ENCODE data around the gene RTEL1. TPM values are rescaled to one million over a fixed set of nuclear protein-coding genes. Genes with fewer than 3 reads are reported as not detected.

The RTEL1 gene
- total RNA-seq, 1 experiment from 2014 or later, result 51.1 TPM

GRCh38 chr20:63739130-63740069 lies 81.3 kb downstream of the RTEL1 start, which contains the start of gene SLC2A4RG:
Gene SLC2A4RG (plus strand): TSS chr20:63739776. CDS start chr20:63739913, 137 bp downstream.
- intact Hi-C loops (cut with micrococcal nuclease; ENCODE audit: unreplicated experiment), result no loop called here
- Mint-ChIP-seq H3K9me3 (ENCODE audit: unreplicated experiment) (no peaks in the 10 kb centered on the region), H3K27me3 (ENCODE audit: insufficient read depth, unreplicated experiment) (no peaks in the 10 kb centered on the region), H3K4me3 (ENCODE audit: unreplicated experiment) (peak within 1 kb of the TSS; percentile 88), H3K36me3 (ENCODE audit: insufficient read depth, unreplicated experiment) (peaks cover 79% of the 10 kb centered on the region), H3K4me1 (ENCODE audit: low read depth, unreplicated experiment) (no peaks in the 10 kb centered on the region), H3K27ac (ENCODE audit: unreplicated experiment) (peak within 1 kb of the TSS; percentile 87)
- DNase-seq, result peak; percentile 85 to 96
- POLR2A ChIA-PET, result interaction anchor here (0.5 to 1.6 kb wide), 5 partner anchors 32 to 1334 kb away, joined by 3 to 12 read pairs (median 4); partner anchors contain the start of genes ARFRP1, HELZ2, TPD52L2 and ZGPAT
- no peaks in the 10 kb centered on the region for H3K27me3 ChIP-seq (replicated peaks; ENCODE audit: control insufficient read depth, insufficient read depth, low read length)
- CTCF ChIA-PET, result interaction anchor here (0.7 to 1.3 kb wide), 4 partner anchors 14 to 201 kb away, joined by 3 to 6 read pairs (median 4); partner anchors contain the start of genes ARFRP1, TPD52L2 and ZGPAT
- peak within 1 kb of the TSS; percentile 72 for H3K4me3 ChIP-seq (ENCODE audit: low read depth, low read length)
- H3K36me3 ChIP-seq (ENCODE audit: control insufficient read depth, insufficient read depth, low read length), result peaks cover 19% of the 10 kb centered on the region
- no TSS peak for BruUV-seq (replicated peaks)
- TF ChIP-seq CTCF (IDR thresholded peaks at IDR 0.05; ENCODE audit: insufficient read depth in 1 of 2, low read depth in 1 of 2, low read length in 1 of 2, severe bottlenecking in 1 of 2, unreplicated experiment in 1 of 2), result no peak
- peaks cover 24% of the 10 kb centered on the region for H3K4me1 ChIP-seq
- H3K9me3 ChIP-seq, result no peaks in the 10 kb centered on the region

GRCh38 chr20:63740070-63740626 lies 82.0 kb downstream of the RTEL1 start:
- BruUV-seq (replicated peaks), result no TSS peak
- Mint-ChIP-seq H3K27ac (ENCODE audit: unreplicated experiment) (peak overlapping the region; percentile 87), H3K27me3 (ENCODE audit: insufficient read depth, unreplicated experiment) (no peaks in the 10 kb centered on the region), H3K4me1 (ENCODE audit: low read depth, unreplicated experiment) (no peaks in the 10 kb centered on the region), H3K9me3 (ENCODE audit: unreplicated experiment) (no peaks in the 10 kb centered on the region), H3K36me3 (ENCODE audit: insufficient read depth, unreplicated experiment) (peaks cover 83% of the 10 kb centered on the region), H3K4me3 (ENCODE audit: unreplicated experiment) (peak overlapping the region; percentile 88)
- no peak for TF ChIP-seq CTCF (IDR thresholded peaks at IDR 0.05; ENCODE audit: insufficient read depth in 1 of 2, low read depth in 1 of 2, low read length in 1 of 2, severe bottlenecking in 1 of 2, unreplicated experiment in 1 of 2)
- intact Hi-C loops (cut with micrococcal nuclease; ENCODE audit: unreplicated experiment), result no loop called here
- Histone ChIP-seq H3K27me3 (replicated peaks; ENCODE audit: control insufficient read depth, insufficient read depth, low read length) (no peaks in the 10 kb centered on the region), H3K36me3 (ENCODE audit: control insufficient read depth, insufficient read depth, low read length) (peaks cover 14% of the 10 kb centered on the region), H3K4me1 (peaks cover 28% of the 10 kb centered on the region), H3K9me3 (no peaks in the 10 kb centered on the region), H3K4me3 (ENCODE audit: low read depth, low read length) (peak overlapping the region; percentile 72)
- ChIA-PET POLR2A (interaction anchor here (0.6 to 1.6 kb wide), 10 partner anchors 19 to 323 kb away, joined by 3 to 25 read pairs (median 4); partner anchors contain the start of genes ARFRP1, PPDPF, PRPF6 and RTEL1), CTCF (interaction anchor here (0.7 to 1.8 kb wide), 13 partner anchors 10 to 458 kb away, joined by 3 to 27 read pairs (median 6); partner anchors contain the start of genes ARFRP1, PTK6, TPD52L2 and ZGPAT)
- peak; percentile 73 to 80 for DNase-seq
